ENCODE data around the gene BHLHE40. TPM values are rescaled to one million over a fixed set of nuclear protein-coding genes. Genes with fewer than 3 reads are reported as not detected.

BHLHE40 gene
- total RNA-seq, 2 experiments from 2014 or later, result 316 to 318 TPM

Other genes with a start within 250 kb of the BHLHE40 start
- gene ARL8B, start 142.9 kb downstream of the BHLHE40 start, total RNA-seq, result 10 to 100 TPM; 38.2 to 45.7 TPM
- gene EDEM1, start 208.3 kb downstream of the BHLHE40 start, total RNA-seq, result 100 to 1,000 TPM; 148 to 150 TPM